GM23338 (cell line): ENCODE data around the gene CNIH1.

Experiments
- CREB1 ChIP-seq: fragments of 250-450 bp; sonication (Bioruptor Pico); IDR thresholded peaks from 2 replicates; pipeline ENCODE4 v1.5.0; 2020; ENCODE audit warnings: low read depth, mild to moderate bottlenecking, moderate library complexity
- EZH2 ChIP-seq: fragments of 200-600 bp; sonication (generic); IDR thresholded peaks from one replicate; pipeline ENCODE4 v1.8.0; 2017; ENCODE audit warnings: antibody characterized with exemption, mild to moderate bottlenecking, low read depth; ENCODE audit not compliant: unreplicated experiment
- EZH2phosphoT487 ChIP-seq: fragments of 200-600 bp; sonication (generic); IDR thresholded peaks from one replicate; pipeline ENCODE4 v1.8.1; 2018; ENCODE audit warnings: antibody characterized with exemption; ENCODE audit not compliant: unreplicated experiment
- NANOG ChIP-seq: IDR thresholded peaks from 2 replicates; pipeline ENCODE4 v1.6.1; 2016; ENCODE audit warnings: antibody characterized with exemption, borderline replicate concordance
- POLR2AphosphoS5 ChIP-seq: IDR thresholded peaks from 2 replicates; pipeline ENCODE4 v1.6.1; 2016; ENCODE audit warnings: antibody characterized with exemption, low read depth
- TF ChIP-seq, protein P1 (sequence below), 2 experiments: fragments of 200-600 bp in 1 of 2; sonication (generic) in 1 of 2; conservative IDR thresholded peaks; 2 replicates each; pipeline versions ENCODE4 v1.5.1 to v1.6.1; 2016 to 2017; ENCODE audit warnings: antibody characterized with exemption in 2 of 2, low read depth in 2 of 2, mild to moderate bottlenecking in 2 of 2, moderate library complexity in 1 of 2
- TF ChIP-seq, protein P2 (sequence below): IDR thresholded peaks from one replicate; pipeline ENCODE4 v1.6.1; 2018; ENCODE audit warnings: antibody characterized with exemption; ENCODE audit not compliant: unreplicated experiment

DNA sequence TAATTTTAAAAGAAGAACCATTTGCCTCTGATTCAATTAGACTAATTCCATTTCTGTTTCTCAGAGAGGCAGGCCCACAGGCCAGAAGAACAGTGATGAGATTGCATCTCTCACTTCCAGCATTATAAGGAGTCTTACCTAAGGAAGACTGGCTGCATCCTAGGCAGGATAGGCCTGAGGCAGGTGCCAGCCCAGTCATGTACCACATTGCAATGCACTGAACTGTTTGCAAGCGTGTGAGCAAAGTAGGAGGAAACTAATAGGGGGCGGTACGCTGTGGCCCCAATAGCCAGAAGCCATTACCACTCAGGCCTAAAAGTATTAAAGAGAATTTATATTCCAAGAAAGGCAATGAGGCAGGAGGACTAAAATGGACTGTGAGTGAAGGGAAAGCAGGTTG, 12.1 kb upstream of the CNIH1 start:
- TF ChIP-seq POLR2AphosphoS5, result no peak
- TF ChIP-seq, protein P1, sequence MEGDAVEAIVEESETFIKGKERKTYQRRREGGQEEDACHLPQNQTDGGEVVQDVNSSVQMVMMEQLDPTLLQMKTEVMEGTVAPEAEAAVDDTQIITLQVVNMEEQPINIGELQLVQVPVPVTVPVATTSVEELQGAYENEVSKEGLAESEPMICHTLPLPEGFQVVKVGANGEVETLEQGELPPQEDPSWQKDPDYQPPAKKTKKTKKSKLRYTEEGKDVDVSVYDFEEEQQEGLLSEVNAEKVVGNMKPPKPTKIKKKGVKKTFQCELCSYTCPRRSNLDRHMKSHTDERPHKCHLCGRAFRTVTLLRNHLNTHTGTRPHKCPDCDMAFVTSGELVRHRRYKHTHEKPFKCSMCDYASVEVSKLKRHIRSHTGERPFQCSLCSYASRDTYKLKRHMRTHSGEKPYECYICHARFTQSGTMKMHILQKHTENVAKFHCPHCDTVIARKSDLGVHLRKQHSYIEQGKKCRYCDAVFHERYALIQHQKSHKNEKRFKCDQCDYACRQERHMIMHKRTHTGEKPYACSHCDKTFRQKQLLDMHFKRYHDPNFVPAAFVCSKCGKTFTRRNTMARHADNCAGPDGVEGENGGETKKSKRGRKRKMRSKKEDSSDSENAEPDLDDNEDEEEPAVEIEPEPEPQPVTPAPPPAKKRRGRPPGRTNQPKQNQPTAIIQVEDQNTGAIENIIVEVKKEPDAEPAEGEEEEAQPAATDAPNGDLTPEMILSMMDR (conservative IDR thresholded peaks at IDR 0.05; ENCODE audit: low read depth in 2 of 2), result no peak
- TF ChIP-seq, protein P2, sequence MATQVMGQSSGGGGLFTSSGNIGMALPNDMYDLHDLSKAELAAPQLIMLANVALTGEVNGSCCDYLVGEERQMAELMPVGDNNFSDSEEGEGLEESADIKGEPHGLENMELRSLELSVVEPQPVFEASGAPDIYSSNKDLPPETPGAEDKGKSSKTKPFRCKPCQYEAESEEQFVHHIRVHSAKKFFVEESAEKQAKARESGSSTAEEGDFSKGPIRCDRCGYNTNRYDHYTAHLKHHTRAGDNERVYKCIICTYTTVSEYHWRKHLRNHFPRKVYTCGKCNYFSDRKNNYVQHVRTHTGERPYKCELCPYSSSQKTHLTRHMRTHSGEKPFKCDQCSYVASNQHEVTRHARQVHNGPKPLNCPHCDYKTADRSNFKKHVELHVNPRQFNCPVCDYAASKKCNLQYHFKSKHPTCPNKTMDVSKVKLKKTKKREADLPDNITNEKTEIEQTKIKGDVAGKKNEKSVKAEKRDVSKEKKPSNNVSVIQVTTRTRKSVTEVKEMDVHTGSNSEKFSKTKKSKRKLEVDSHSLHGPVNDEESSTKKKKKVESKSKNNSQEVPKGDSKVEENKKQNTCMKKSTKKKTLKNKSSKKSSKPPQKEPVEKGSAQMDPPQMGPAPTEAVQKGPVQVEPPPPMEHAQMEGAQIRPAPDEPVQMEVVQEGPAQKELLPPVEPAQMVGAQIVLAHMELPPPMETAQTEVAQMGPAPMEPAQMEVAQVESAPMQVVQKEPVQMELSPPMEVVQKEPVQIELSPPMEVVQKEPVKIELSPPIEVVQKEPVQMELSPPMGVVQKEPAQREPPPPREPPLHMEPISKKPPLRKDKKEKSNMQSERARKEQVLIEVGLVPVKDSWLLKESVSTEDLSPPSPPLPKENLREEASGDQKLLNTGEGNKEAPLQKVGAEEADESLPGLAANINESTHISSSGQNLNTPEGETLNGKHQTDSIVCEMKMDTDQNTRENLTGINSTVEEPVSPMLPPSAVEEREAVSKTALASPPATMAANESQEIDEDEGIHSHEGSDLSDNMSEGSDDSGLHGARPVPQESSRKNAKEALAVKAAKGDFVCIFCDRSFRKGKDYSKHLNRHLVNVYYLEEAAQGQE, result no peak
- TF ChIP-seq EZH2, result no peak
- no peak for TF ChIP-seq EZH2phosphoT487
- no peak for TF ChIP-seq CREB1 (CRISPR knock-in tag)
- TF ChIP-seq NANOG, result no peak
